Left lung (tissue), 10 donors: ENCODE measurements around the gene FBXO42. TPM values are rescaled to one million over a fixed set of nuclear protein-coding genes. Genes with fewer than 3 reads are reported as not detected.
A peak's percentile ranks its signal among the peaks of the same experiment; 100 is the strongest.

ENCODE experiments used
- ATAC-seq: fragments of 200-7000 bp; cut with Tn5 transposase; one replicate; pipeline ENCODE4 v1.9.1; 2020; ENCODE audit warnings: moderate library complexity
- DNase-seq, 4 donors: peaks; one replicate each; pipeline ENCODE4 v3.0.0-alpha.2; 2013 to 2020
- H3K27ac ChIP-seq, 2 donors: fragments of 200-600 bp; sonication (generic) in 1 of 2; one replicate each; pipeline versions ENCODE4 v1.5.0 to v1.8.0; 2020 to 2021
- H3K27me3 ChIP-seq, 2 donors: fragments of 200-600 bp; sonication (generic) in 1 of 2; one replicate each; pipeline versions ENCODE4 v1.5.0 to v1.8.0; 2020 to 2021
- H3K36me3 ChIP-seq, 2 donors: fragments of 200-600 bp; sonication (generic) in 1 of 2; one replicate each; pipeline versions ENCODE4 v1.5.0 to v1.8.0; 2020 to 2021
- H3K4me1 ChIP-seq, 2 donors: fragments of 200-600 bp; one replicate each; pipeline ENCODE4 v1.8.0; 2021
- H3K4me3 ChIP-seq, 2 donors: fragments of 200-600 bp; sonication (generic) in 1 of 2; one replicate each; pipeline versions ENCODE4 v1.5.0 to v1.8.0; 2020 to 2021; ENCODE audit warnings: mild to moderate bottlenecking in 1 of 2
- H3K9me3 ChIP-seq, 2 donors: fragments of 200-600 bp; sonication (generic) in 1 of 2; one replicate each; pipeline versions ENCODE4 v1.5.0 to v1.8.0; 2020 to 2021
- CTCF ChIP-seq, 2 donors: fragments of 200-600 bp; sonication (generic) in 1 of 2; IDR thresholded peaks; one replicate each; pipeline versions ENCODE4 v1.5.0 to v1.8.0; 2021; ENCODE audit warnings: antibody characterized with exemption in 2 of 2
- intact Hi-C, 2 donors: fragments of 100-400 bp; cut with DNase I; formaldehyde crosslinking; loops; one replicate each; pipeline versions ENCODE4 v1.11.2 to v1.14.2; 2022
- polyA plus RNA-seq, 6 donors: library from polyadenylated mRNA; unstranded; fragments of 120-200 nt; gene quantifications; one replicate each; pipeline ENCODE4 v1.2.1, GENCODE V29; 2013; ENCODE audit not compliant: insufficient read length in 6 of 6
- total RNA-seq, 2 donors: library from RNA; stranded (reverse); fragmentation: NEBNext Ultra II Directional; extraction: Animal tissue kit (Norgen Biotek cat#: 25700); gene quantifications; one replicate each; pipeline ENCODE4 v1.2.1, GENCODE V29; 2021
- donor health status: DM: no; HTN: yes; CAD: no.
- donor health status: DM: no; HTN: no; CAD: no.

FBXO42 gene
- total and polyA plus RNA-seq, 8 donors = 18.8 to 22.4 (median 21.1) TPM

DNA sequence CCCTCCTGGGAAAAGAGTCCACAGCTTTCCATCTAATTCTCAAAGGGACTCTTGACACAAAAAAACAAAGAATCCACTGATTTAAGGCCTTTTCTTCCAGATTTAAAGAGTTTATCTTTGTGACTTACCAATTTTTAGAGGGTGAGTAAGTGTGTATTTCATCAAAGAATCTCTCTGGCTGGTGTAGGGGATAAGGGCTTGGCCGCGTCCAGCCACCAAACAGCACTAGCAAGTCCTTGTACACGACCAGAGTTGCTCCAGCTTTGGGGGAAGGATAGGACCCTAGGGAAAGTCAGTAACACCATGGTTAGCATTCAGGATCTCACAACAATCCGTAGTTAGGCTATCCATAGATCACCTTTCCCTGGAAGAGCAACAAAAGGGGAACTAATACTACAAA is 95.8 kb downstream of the FBXO42 start:
- Histone ChIP-seq H3K4me1 (peaks cover 0 to 5% of the 10 kb centered on the region in 2 donors), H3K27ac (no peak overlapping the region), H3K9me3 (no peaks in the 10 kb centered on the region), H3K4me3 (no peak overlapping the region), H3K27me3 (no peaks in the 10 kb centered on the region), H3K36me3 (peaks cover 0 to 47% of the 10 kb centered on the region in 2 donors)
- DNase-seq = no peak
- no peak for TF ChIP-seq CTCF (IDR thresholded peaks at IDR 0.05)
- intact Hi-C loops = no loop called here
- ATAC-seq = no peak

DNA sequence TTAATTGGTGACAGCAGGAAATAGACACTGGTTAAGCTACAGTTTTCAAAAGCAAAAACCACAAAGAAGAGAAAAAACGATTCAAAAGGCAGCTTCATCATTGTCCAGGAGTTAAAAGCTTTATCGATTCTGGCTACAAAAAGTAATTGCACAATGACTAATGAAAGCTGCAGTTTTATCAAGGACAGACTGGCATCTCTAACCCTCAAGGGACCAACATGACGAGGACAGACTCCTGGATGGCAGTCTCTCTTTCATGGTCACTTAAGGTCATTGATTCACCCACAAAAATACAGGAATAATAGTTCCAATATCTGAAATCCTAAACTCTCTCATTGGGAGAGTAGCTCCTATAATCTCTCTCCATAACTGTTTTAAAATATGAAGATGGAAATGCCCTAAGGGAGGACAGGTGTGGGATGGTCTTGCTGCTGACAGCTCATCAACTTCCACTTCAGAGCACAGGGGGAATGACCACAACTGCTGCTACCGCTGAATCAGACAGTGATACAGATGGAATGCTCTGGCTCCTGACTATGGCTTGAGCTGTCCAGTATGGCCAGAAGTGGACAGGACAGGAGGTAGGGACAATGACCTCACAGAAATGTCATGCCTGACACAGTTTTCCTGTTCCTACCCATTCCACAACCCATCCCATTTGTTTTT is 97.9 kb downstream of the FBXO42 start:
- no peak overlapping the region for H3K4me3 ChIP-seq
- peaks cover 0 to 61% of the 10 kb centered on the region in 2 donors for H3K36me3 ChIP-seq
- H3K27me3 ChIP-seq = no peaks in the 10 kb centered on the region
- ATAC-seq (no peak), DNase-seq (no peak)
- intact Hi-C loops = no loop called here
- H3K9me3 ChIP-seq = no peaks in the 10 kb centered on the region
- TF ChIP-seq CTCF (IDR thresholded peaks at IDR 0.05) = no peak
- H3K4me1 ChIP-seq = peaks cover 0 to 17% of the 10 kb centered on the region in 2 donors
- no peak overlapping the region for H3K27ac ChIP-seq

DNA sequence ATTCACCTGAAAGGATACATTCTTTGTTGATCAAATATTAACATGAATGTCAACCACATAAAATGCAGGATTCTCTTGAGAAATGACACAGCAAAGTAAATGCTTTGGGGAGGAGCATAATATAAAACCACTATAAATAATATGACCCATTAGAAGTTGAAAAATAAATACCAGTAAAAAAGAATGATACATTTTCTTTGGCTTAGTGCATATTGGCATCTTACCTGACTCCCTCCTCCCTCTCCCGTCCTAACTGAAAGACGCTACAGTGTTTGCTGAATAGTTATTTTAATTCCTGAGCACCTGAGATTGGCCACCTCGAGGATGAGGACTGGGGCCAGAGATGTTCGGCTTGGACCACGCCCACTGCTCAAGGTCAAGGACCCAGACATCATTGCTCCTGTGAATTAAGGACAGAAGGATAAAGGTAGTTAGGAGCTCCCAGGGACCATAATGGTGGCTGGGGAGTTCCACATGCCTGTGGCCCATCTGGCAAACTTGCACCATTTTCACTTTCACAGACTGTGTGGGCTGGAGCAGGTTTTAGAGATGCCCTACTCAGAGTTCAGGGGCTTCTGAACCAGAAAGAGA is 98.9 kb downstream of the FBXO42 start:
- ATAC-seq (no peak), DNase-seq (no peak)
- H3K27me3 ChIP-seq = no peaks in the 10 kb centered on the region
- H3K36me3 ChIP-seq = peaks cover 0 to 61% of the 10 kb centered on the region in 2 donors
- no peaks in the 10 kb centered on the region for H3K9me3 ChIP-seq
- peaks cover 9 to 27% of the 10 kb centered on the region in 2 donors for H3K4me1 ChIP-seq
- no peak for TF ChIP-seq CTCF (IDR thresholded peaks at IDR 0.05)
- H3K27ac ChIP-seq = no peak overlapping the region
- intact Hi-C loops = no loop called here
- H3K4me3 ChIP-seq = no peak overlapping the region

- H3K36me3 ChIP-seq = peaks cover 0 to 61% of the 10 kb centered on the region in 2 donors
- H3K4me1 ChIP-seq = peaks cover 14 to 32% of the 10 kb centered on the region in 2 donors
- H3K9me3 ChIP-seq = no peaks in the 10 kb centered on the region
- no peaks in the 10 kb centered on the region for H3K27me3 ChIP-seq
- H3K4me3 ChIP-seq = no peak overlapping the region
- ATAC-seq (no peak), DNase-seq (no peak)
- intact Hi-C loops = no loop called here
- no peak overlapping the region for H3K27ac ChIP-seq
- TF ChIP-seq CTCF (IDR thresholded peaks at IDR 0.05) = no peak
Observed at GRCh38 chr1:16252912-16253311, 99.4 kb downstream of the FBXO42 start.

DNA sequence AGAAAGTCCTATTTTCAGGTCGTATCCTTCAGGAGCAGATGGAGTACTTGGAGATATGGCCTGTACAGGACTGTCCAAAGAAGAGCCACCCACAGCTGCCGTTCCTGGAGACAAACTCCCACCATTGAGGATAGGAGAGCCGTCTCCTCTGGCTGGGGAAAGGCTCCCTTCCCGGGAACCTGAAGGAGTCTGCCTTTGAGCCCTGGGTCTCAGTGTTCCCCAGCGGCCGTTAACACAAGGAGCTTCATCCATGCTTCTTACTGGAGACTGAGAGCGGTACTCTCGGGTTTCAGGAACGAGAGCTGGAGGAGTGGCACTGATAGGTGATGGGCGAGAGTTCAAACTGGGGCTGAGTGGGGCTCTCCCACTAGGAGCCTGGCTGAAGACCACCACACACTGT is 100.9 kb downstream of the FBXO42 start:
- H3K27me3 ChIP-seq = no peaks in the 10 kb centered on the region
- H3K9me3 ChIP-seq = no peaks in the 10 kb centered on the region
- peaks cover 0 to 68% of the 10 kb centered on the region in 2 donors for H3K36me3 ChIP-seq
- peak overlapping the region in 1 of 2 donors; percentile 53 for H3K27ac ChIP-seq
- intact Hi-C loops = no loop called here
- DNase-seq (no peak), ATAC-seq (no peak)
- H3K4me3 ChIP-seq = no peak overlapping the region
- TF ChIP-seq CTCF (IDR thresholded peaks at IDR 0.05) = no peak
- H3K4me1 ChIP-seq = peaks cover 17 to 31% of the 10 kb centered on the region in 2 donors
